Bronchial epithelial cell (primary cell): ENCODE results near the gene ALPG. TPM values are rescaled to one million over a fixed set of nuclear protein-coding genes. Genes with fewer than 3 reads are reported as not detected.
"Not testable (repeated sequence)": the region's sequence is repeated elsewhere in the genome, so short reads cannot be mapped to it uniquely, and the experiment has no call there.

Source experiments
- DNase-seq: peaks from one replicate; pipeline ENCODE4 v3.0.0-alpha.2; 2010; ENCODE audit warnings: low read depth
- FAIRE-seq: peaks from 2 replicates; lab custom pipeline; 2011; peaks lifted over from hg19 to GRCh38; lab: Jason Lieb, UNC
- H3K27me3 ChIP-seq: 2 replicates; pipeline ENCODE4 v1.5.1; 2011; ENCODE audit warnings: low read length; ENCODE audit not compliant: control insufficient read depth, insufficient read depth
- H3K36me3 ChIP-seq: 2 replicates; pipeline ENCODE4 v1.5.1; 2011; ENCODE audit warnings: low read length; ENCODE audit not compliant: control insufficient read depth, insufficient read depth
- H3K4me3 ChIP-seq: 2 replicates; pipeline ENCODE4 v1.5.1; 2011; ENCODE audit warnings: mild to moderate bottlenecking, low read depth, low read length, control low read depth
- total RNA-seq: library from RNA; depleted of rRNA; stranded (reverse); fragments of >200 nt; gene quantifications from 2 replicates; pipeline ENCODE4 v1.2.1, GENCODE V29; 2014
- TF ChIP-seq, protein P1 (sequence below): IDR thresholded peaks from 2 replicates; pipeline ENCODE4 v1.5.1; 2011; ENCODE audit warnings: mild to moderate bottlenecking, moderate library complexity, low read length, control low read depth, inconsistent platforms; ENCODE audit not compliant: insufficient read depth, severe bottlenecking

The ALPG gene
- not detected in 2 replicates for total RNA-seq

DNA sequence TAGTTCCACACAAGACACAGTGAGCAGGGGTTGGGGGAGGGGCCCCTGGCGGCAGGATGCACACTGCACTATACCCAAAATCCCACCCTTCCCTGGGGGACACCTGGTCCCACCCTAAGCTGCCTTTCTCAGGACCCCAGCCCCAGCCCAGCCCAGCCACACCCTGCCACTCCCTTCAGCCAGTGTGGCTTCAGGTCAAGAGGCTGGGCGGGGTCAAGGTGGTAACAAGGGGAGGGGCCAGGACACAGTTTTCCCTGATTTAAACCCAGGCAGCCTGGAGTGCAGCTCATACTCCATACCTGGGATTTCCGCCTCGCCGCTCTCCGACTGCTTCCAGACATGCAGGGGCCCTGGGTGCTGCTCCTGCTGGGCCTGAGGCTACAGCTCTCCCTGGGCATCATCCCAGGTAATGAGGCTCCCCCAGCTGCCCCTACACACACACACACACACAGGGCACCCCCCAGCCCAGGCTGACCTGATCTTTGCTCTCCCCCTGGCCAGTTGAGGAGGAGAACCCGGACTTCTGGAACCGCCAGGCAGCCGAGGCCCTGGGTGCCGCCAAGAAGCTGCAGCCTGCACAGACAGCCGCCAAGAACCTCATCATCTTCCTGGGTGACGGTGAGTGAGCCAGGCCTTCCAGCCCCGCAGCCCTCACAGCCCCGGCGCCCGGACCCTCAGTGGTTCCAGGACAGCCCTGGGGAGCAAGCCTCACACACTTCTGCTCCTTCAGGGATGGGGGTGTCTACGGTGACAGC, at the start of gene ALPG:
Gene ALPG, plus strand, starts transcription at position 289 of the 755 bp plus-strand sequence. Its CDS starts 51 bp downstream, at position 340.
- Histone ChIP-seq H3K36me3 (no peaks in the 10 kb centered on the region), H3K27me3 (peaks cover 2% of the 10 kb centered on the region), H3K4me3 (no peak within 1 kb of the TSS)
- no peak for DNase-seq
- no peak for FAIRE-seq
- TF ChIP-seq, protein P1, sequence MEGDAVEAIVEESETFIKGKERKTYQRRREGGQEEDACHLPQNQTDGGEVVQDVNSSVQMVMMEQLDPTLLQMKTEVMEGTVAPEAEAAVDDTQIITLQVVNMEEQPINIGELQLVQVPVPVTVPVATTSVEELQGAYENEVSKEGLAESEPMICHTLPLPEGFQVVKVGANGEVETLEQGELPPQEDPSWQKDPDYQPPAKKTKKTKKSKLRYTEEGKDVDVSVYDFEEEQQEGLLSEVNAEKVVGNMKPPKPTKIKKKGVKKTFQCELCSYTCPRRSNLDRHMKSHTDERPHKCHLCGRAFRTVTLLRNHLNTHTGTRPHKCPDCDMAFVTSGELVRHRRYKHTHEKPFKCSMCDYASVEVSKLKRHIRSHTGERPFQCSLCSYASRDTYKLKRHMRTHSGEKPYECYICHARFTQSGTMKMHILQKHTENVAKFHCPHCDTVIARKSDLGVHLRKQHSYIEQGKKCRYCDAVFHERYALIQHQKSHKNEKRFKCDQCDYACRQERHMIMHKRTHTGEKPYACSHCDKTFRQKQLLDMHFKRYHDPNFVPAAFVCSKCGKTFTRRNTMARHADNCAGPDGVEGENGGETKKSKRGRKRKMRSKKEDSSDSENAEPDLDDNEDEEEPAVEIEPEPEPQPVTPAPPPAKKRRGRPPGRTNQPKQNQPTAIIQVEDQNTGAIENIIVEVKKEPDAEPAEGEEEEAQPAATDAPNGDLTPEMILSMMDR, result no peak

DNA sequence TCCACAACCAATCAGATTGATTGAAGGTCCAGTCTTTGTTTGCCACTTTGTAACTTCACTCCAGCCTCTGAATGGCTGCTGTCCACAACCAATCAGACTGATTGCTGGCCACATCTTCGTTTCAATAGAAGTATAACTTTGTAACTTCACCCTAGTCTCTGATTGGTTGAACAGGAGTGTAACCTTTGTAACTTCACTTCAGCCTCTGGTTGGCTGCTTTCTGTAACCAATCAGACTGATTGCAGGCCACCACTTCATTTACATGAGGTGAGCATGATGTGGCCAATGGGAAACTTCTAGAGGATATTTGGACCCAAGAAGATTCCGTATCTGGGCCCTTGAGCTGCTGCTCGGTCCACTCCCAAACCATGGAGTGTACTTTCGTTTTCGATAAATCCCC, 45.0 kb upstream of the ALPG start:
- Histone ChIP-seq H3K27me3 (no peaks in the 10 kb centered on the region), H3K4me3 (no peak overlapping the region), H3K36me3 (no peaks in the 10 kb centered on the region)
- DNase-seq (no peak), FAIRE-seq (no peak)
- TF ChIP-seq, protein P1, result no peak

DNA sequence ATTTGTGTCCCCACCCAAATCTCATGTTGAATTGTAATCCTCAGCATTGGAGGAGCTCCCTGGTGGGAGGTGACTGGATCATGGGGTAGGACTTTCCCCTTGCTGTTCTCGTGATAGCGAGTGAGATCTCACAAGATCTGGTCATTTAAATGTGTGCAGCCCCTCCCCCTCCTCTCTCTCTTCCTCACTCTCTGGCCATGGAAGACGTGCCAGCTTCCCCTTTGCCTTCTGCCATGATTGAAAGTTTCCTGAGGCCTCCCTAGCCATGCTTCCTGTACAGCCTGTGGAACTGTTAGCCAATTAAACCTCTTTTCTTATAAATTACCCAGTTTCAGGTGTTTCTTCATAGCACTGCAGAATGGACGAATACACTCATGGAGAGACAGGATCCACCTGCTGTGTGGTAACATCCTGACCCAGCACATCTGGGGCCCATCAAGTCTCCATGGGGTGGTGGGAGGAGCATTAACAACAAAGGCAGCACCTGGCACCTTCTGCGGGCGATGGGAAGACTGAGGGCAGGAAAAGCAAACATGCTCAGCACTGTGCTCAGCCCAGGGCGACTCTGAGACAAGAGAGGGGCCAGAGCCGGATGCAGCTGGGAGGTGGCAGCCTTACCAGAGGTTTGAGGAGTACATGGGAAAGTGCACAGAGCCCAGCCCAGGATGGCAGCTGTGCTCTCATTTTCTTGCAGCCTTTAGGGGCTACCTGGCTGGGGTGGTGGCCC, 44.3 kb upstream of the ALPG start:
- no peak for DNase-seq

DNA sequence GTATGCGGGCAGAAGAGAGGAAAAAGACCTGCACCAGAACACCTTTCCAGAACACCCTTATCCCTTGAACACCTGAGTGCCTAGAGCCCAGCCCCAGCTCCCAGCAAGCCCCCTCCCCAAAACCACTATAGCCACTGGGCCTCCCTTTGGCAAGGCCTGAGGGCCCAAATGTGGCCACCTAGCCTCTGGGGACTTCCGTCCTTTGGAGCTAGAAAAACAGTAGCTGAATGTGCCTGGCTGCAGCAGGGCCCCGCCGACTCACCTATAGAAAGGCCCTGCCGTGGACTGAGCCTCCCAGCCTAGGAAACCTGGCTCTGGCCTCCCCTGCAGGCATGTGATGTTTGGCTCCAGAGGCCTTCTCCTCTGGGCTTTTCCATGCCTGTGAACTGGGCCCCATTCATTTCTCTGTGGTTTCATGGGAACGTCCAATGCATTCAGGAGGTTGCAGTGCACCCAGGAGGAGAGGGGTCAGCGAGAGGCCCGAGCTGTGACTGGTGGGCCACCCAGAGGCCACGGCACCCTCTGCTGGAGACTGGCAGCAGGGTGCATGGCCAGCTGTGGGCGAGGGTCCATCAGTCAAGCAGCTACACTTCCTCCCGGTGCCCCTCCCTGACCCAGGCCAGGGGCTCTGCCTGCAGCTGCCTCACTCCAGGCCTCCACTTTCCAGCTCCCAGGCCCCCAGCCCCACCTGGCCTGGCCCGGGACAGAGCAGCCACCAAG, 43.4 kb upstream of the ALPG start:
- not testable (repeated sequence) for DNase-seq, H3K27me3 ChIP-seq, H3K36me3 ChIP-seq, H3K4me3 ChIP-seq, FAIRE-seq

More for the DNA sequence above, 44.3 kb upstream of the ALPG start:
- Histone ChIP-seq H3K27me3 (no peaks in the 10 kb centered on the region), H3K4me3 (no peak overlapping the region), H3K36me3 (no peaks in the 10 kb centered on the region)
- TF ChIP-seq, protein P1, result no peak
- no peak for FAIRE-seq

DNA sequence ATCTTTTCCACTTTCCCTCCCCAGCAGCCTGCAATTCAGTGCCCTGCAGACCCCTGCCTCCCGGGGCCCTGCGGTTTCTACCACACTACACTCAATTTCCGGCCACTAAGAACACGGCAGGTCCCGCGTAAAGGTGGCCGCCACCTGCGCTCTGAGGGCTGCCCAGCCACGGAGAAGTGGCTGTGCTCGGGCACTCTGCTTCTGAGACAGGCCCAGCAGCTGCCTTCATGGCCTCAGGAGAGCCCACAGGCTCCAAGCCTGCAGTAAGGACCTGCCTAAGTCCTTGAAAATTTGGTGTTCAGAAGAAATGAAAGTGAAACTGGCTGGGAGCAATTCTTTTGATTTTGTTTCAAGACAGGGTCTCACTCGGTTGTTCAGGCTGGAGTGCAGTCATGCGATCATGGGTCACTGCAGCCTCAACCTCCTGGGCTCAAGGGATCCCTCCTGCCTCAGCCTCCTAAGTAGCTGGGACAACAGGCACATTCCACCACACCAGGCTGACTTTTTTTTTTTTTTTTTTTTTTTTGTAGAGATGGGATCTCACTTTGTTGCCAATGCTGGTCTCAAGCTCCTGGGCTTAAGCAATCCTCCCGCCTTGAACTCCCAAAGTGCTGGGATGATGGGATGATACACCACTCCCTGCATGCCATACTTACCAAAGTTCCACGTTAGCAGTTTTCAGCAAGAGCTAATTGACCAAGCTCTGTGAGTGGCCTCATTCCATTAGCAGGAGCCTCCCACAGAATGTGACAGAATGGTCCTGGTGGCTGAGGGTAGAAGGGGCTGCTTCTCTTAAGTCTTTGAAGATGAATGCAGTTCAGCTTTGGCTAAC, 42.6 kb upstream of the ALPG start:
- no peak overlapping the region for H3K4me3 ChIP-seq
- DNase-seq, result no peak
- no peaks in the 10 kb centered on the region for H3K27me3 ChIP-seq
- no peaks in the 10 kb centered on the region for H3K36me3 ChIP-seq
- TF ChIP-seq, protein P1, result no peak
- no peak for FAIRE-seq

DNA sequence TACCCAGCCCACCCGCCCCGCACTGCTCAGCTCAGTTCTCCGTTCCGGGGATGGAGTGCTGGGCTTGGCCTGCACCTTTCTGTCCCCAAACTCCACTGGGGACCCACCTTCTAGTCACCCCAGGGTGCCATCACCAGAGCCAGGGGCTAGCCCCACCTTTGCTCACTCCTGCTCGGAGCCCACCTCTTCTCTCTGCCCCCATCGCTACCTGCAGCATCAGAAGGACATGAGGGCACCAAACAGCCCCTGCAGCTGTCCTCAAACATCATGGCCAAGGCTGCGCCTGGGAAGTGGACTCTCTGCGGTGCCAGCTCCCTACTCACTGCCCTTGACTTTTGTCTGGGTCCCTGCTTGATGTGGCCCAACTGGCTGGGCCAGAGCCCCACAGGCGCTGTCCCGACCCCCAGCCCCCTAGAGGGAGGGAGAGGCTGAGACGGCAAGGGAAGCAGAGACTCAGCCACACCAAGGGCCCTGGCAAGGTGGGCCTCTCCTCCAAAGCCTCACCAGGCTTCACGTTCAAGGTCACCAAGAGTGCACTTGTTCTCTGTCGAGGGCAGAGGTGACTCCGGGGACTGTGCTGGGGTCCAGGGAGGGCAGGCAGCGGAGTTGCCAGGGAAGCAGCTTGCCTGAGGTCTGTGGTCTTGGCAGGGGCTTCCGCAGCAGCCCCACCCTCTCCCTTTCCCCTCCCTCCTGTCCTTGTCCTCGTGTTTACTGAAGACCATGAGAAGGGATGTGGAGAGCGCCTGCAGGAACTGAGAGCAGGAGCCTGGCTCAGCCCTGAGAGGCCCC, 41.6 kb upstream of the ALPG start:
- not testable (repeated sequence) for DNase-seq, H3K36me3 ChIP-seq, H3K27me3 ChIP-seq, FAIRE-seq, H3K4me3 ChIP-seq
